K562 (cell line): ENCODE data around the gene CASP2. TPM values are rescaled to one million over a fixed set of nuclear protein-coding genes. Genes with fewer than 3 reads are reported as not detected.

Experiments used
- ETS2 ChIP-seq: IDR thresholded peaks from 2 replicates; pipeline ENCODE4 v1.6.1; 2016; ENCODE audit warnings: borderline replicate concordance, missing genetic modification characterization, mild to moderate bottlenecking, moderate library complexity, missing compliant biosample characterization; ENCODE audit not compliant: poor library complexity, severe bottlenecking
- LARP7 ChIP-seq: fragments of 450-650 bp; IDR thresholded peaks from 2 replicates; pipeline ENCODE4 v1.6.1; 2016
- MBD1 ChIP-seq: fragments of 250-450 bp; sonication (Bioruptor Pico); IDR thresholded peaks from 2 replicates; pipeline ENCODE4 v1.8.0; 2022; ENCODE audit warnings: inconsistent platforms
- TFAP4 ChIP-seq: sonication (generic); formaldehyde crosslinking; IDR thresholded peaks from 2 replicates; pipeline ENCODE4 v1.8.0; 2022; ENCODE audit warnings: missing genetic modification reagents, mild to moderate bottlenecking, moderate library complexity, borderline replicate concordance
- ZNF668 ChIP-seq: fragments of 250-450 bp; sonication (Bioruptor Pico); IDR thresholded peaks from 2 replicates; pipeline ENCODE4 v1.8.0; 2022; ENCODE audit warnings: mild to moderate bottlenecking, inconsistent platforms
- polyA plus RNA-seq, 8 experiments: library from polyadenylated mRNA; depleted of rRNA in 4 of 8; stranded (reverse) in 5 of 8; unstranded in 3 of 8; fragments of >200 nt; fragmentation: Nextera tagmentation in 2 of 8; fragmentation: Illumina TruSeq in 1 of 8; extraction: Ambion mirVana in 2 of 8; extraction: Trizol in 1 of 8; gene quantifications; 2 replicates each; pipeline versions ENCODE4 v1.2.1 to v1.2.3, GENCODE V29; 2011 to 2014; ENCODE audit warnings: inconsistent platforms in 1 of 8, missing spikeins in 1 of 8
- total RNA-seq, 7 experiments: library from RNA; depleted of rRNA in 6 of 7; stranded (reverse); fragments of >200 nt in 6 of 7; fragmentation: Illumina TruSeq in 2 of 7; extraction: Trizol in 2 of 7; gene quantifications; 2 replicates each; pipeline versions ENCODE4 v1.2.1 to v1.2.3, GENCODE V29; 2011 to 2021; ENCODE audit warnings: low replicate concordance in 1 of 7
- TF ChIP-seq, protein P1 (sequence below), 2 experiments: fragments of 450-650 bp in 1 of 2; sonication (generic) in 1 of 2; formaldehyde crosslinking in 1 of 2; IDR thresholded peaks; 2 replicates each; pipeline versions ENCODE4 v1.7.1 to v1.9.0; 2016 to 2022; ENCODE audit warnings: inconsistent platforms in 1 of 2, mild to moderate bottlenecking in 1 of 2, missing genetic modification reagents in 1 of 2
- TF ChIP-seq, protein P2 (sequence below): fragments of 450-650 bp; formaldehyde crosslinking; IDR thresholded peaks from 2 replicates; pipeline ENCODE4 v1.4.0; 2022; ENCODE audit warnings: missing genetic modification characterization

CASP2 gene
- total and polyA plus RNA-seq, 9 of the 15 experiments (the other 6 are each of a cell fraction or from before 2014, with no cell fraction given) = 18.8 to 64.9 (median 24.1) TPM

DNA sequence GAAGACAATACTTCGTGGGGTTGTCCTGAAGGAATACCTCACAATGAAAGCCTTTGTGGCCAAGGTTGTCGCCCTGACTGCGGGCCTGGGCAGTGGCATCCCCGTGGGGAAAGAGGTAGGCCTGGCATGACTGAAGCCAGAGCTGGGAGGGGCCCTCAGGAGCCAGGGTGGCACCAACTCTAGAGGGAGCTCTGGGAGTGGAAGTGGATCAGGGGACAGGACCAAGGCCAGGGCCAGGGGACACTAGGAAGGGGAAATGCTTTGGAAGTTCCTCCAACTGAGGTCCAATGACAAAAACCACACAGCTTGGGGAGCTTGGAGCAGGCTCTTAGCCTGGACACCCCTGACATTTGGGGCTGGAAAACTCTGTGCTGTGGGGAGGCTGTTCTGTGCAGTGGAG is 33.6 kb downstream of the CASP2 start (continued):
- TF ChIP-seq, protein P1, sequence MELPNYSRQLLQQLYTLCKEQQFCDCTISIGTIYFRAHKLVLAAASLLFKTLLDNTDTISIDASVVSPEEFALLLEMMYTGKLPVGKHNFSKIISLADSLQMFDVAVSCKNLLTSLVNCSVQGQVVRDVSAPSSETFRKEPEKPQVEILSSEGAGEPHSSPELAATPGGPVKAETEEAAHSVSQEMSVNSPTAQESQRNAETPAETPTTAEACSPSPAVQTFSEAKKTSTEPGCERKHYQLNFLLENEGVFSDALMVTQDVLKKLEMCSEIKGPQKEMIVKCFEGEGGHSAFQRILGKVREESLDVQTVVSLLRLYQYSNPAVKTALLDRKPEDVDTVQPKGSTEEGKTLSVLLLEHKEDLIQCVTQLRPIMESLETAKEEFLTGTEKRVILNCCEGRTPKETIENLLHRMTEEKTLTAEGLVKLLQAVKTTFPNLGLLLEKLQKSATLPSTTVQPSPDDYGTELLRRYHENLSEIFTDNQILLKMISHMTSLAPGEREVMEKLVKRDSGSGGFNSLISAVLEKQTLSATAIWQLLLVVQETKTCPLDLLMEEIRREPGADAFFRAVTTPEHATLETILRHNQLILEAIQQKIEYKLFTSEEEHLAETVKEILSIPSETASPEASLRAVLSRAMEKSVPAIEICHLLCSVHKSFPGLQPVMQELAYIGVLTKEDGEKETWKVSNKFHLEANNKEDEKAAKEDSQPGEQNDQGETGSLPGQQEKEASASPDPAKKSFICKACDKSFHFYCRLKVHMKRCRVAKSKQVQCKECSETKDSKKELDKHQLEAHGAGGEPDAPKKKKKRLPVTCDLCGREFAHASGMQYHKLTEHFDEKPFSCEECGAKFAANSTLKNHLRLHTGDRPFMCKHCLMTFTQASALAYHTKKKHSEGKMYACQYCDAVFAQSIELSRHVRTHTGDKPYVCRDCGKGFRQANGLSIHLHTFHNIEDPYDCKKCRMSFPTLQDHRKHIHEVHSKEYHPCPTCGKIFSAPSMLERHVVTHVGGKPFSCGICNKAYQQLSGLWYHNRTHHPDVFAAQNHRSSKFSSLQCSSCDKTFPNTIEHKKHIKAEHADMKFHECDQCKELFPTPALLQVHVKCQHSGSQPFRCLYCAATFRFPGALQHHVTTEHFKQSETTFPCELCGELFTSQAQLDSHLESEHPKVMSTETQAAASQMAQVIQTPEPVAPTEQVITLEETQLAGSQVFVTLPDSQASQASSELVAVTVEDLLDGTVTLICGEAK (IDR thresholded peaks at IDR 0.05) = no peak
- TF ChIP-seq, protein P1 (CRISPR knock-in tag; IDR thresholded peaks at IDR 0.05) = no peak
- no peak for TF ChIP-seq LARP7
- no peak for TF ChIP-seq ZNF668
- TF ChIP-seq MBD1 = no peak
- TF ChIP-seq, protein P2, sequence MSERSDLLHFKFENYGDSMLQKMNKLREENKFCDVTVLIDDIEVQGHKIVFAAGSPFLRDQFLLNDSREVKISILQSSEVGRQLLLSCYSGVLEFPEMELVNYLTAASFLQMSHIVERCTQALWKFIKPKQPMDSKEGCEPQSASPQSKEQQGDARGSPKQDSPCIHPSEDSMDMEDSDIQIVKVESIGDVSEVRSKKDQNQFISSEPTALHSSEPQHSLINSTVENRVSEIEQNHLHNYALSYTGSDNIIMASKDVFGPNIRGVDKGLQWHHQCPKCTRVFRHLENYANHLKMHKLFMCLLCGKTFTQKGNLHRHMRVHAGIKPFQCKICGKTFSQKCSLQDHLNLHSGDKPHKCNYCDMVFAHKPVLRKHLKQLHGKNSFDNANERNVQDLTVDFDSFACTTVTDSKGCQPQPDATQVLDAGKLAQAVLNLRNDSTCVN (CRISPR knock-in tag) = no peak
- no peak for TF ChIP-seq ETS2 (tag)
- no peak; the same call in 1 of the 2 replicates for TF ChIP-seq TFAP4 (CRISPR knock-in tag)
